ENCODE measurements around the gene OR2AG2.

OR2AG2 gene

GRCh38 chr11:6755303-6755952 is 16.3 kb downstream of the OR2AG2 start:
- Histone ChIP-seq H3K4me3 (ENCODE audit: low read depth, low read length) (no peak overlapping the region), H3K4me2 (ENCODE audit: low read length) (no peak overlapping the region), H3K9me3 (ENCODE audit: control insufficient read depth, low read length) (no peaks in the 10 kb centered on the region), H3K36me3 (ENCODE audit: control insufficient read depth, insufficient read depth, low read length) (no peaks in the 10 kb centered on the region), H3K27ac (no peak overlapping the region), H3K27me3 (ENCODE audit: control insufficient read depth, insufficient read depth, low read length) (no peaks in the 10 kb centered on the region), H2AFZ (no peak overlapping the region), H3K9ac (no peak overlapping the region), H3K79me2 (no peaks in the 10 kb centered on the region), H3K4me1 (no peaks in the 10 kb centered on the region)
- TF ChIP-seq CTCF (IDR thresholded peaks at IDR 0.05), result peak; percentile 61

GRCh38 chr11:6747097-6747668 is 24.6 kb downstream of the OR2AG2 start:
- Histone ChIP-seq H3K4me1 (no peaks in the 10 kb centered on the region), H2AFZ (no peak overlapping the region), H3K36me3 (ENCODE audit: control insufficient read depth, insufficient read depth, low read length) (no peaks in the 10 kb centered on the region), H3K79me2 (no peaks in the 10 kb centered on the region), H3K4me2 (ENCODE audit: low read length) (no peak overlapping the region), H3K9ac (no peak overlapping the region), H3K9me3 (ENCODE audit: control insufficient read depth, low read length) (no peaks in the 10 kb centered on the region), H3K27me3 (ENCODE audit: control insufficient read depth, insufficient read depth, low read length) (no peaks in the 10 kb centered on the region), H3K27ac (no peak overlapping the region), H3K4me3 (ENCODE audit: low read depth, low read length) (no peak overlapping the region)
- TF ChIP-seq CTCF (IDR thresholded peaks at IDR 0.05), result no peak

GRCh38 chr11:6746626-6747025 is 25.1 kb downstream of the OR2AG2 start:
- no peaks in the 10 kb centered on the region for H3K79me2 ChIP-seq
- H3K27me3 ChIP-seq (ENCODE audit: control insufficient read depth, insufficient read depth, low read length), result no peaks in the 10 kb centered on the region
- H3K36me3 ChIP-seq (ENCODE audit: control insufficient read depth, insufficient read depth, low read length), result no peaks in the 10 kb centered on the region
- no peak for TF ChIP-seq CTCF (IDR thresholded peaks at IDR 0.05)
- H3K4me1 ChIP-seq, result no peaks in the 10 kb centered on the region
- H2AFZ ChIP-seq, result no peak overlapping the region
- peak overlapping the region; percentile 38 for H3K27ac ChIP-seq
- H3K4me3 ChIP-seq (ENCODE audit: low read depth, low read length), result peak overlapping the region; percentile 45
- no peak overlapping the region for H3K9ac ChIP-seq
- peak overlapping the region; percentile 33 for H3K4me2 ChIP-seq (ENCODE audit: low read length)
- no peaks in the 10 kb centered on the region for H3K9me3 ChIP-seq (ENCODE audit: control insufficient read depth, low read length)

- Histone ChIP-seq H3K4me3 (ENCODE audit: low read depth, low read length) (peak overlapping the region; percentile 45), H3K36me3 (ENCODE audit: control insufficient read depth, insufficient read depth, low read length) (no peaks in the 10 kb centered on the region), H3K9me3 (ENCODE audit: control insufficient read depth, low read length) (no peaks in the 10 kb centered on the region), H3K4me2 (ENCODE audit: low read length) (peak overlapping the region; percentile 33), H2AFZ (no peak overlapping the region), H3K27me3 (ENCODE audit: control insufficient read depth, insufficient read depth, low read length) (no peaks in the 10 kb centered on the region), H3K4me1 (no peaks in the 10 kb centered on the region), H3K9ac (no peak overlapping the region), H3K27ac (peak overlapping the region; percentile 38), H3K79me2 (no peaks in the 10 kb centered on the region)
- no peak for TF ChIP-seq CTCF (IDR thresholded peaks at IDR 0.05)
Observed at GRCh38 chr11:6746086-6746618, 25.6 kb downstream of the OR2AG2 start.
